DMS 273 treated with DMSO at 0.1 percent for 48 hours (cell line): ENCODE results near the gene CDH23.

Experiments
- DNase-seq: peaks from one replicate; lab custom pipeline; 2025; lab: John Stamatoyannopoulos, UW

Gene CDH23

DNA sequence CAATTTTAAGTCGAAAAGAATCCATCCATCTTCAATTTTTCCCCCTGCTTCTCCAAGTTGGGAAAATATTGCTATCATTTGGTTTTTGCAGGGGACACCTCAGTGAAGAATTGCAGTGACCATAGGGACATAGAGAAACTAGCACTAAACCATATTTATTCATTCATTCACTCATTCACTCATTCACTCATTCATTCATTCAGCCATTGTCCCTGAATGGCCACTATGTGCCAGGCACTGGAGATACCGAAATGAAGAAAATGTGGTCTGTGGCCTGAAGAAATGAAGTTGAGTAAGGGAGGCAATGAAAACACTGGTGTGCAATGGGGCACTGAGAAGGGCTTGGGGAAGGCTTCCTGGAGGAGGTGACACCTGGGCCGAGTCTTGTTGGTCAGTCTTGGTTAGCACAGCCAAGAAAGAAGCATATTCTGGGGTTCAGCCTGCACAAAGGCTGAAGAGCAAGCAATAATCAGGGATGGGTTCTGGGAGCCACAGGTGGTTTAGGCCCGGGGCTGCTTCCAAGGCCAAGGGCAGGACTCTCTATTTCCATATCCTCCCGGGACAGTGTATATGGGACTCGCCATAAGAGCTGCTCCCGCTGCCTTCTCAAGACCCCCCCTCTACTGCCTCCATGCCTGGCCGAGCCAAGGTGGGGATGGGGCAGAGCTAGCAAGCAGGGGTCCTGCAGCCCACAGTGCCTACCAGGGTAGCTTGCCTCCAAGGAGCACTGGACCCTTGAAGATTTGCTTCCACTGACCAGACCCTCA, 348.4 kb downstream of the CDH23 start:
- DNase-seq, result no peak

DNA sequence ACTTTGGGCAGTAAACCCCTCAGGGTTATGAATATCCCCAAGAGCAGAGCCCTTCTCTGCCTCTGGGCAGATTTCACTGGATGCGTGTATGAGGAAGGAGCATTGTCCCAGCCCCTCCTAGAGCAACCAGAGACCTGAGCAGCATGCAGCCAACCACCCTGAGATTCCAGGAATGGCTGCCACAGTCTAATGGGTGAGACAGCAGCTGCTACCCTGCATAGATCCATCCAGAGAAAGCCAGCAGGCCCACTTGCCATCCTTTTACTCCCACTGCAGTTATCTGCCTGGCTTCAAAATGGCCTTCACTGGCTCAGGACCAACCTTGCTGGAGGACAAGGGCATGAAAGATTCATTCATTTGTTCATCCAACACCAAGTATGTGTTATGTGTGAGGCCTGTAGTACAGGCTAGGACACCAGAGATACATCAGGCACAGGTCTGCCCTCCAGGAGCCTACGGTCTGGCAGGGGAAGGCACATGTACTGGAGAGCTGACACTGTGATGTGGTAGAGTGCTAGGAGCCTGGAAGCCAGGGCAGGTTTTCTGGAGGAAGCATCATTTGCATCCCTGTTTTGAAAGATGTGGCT, 349.0 kb downstream of the CDH23 start:
- no peak for DNase-seq

DNA sequence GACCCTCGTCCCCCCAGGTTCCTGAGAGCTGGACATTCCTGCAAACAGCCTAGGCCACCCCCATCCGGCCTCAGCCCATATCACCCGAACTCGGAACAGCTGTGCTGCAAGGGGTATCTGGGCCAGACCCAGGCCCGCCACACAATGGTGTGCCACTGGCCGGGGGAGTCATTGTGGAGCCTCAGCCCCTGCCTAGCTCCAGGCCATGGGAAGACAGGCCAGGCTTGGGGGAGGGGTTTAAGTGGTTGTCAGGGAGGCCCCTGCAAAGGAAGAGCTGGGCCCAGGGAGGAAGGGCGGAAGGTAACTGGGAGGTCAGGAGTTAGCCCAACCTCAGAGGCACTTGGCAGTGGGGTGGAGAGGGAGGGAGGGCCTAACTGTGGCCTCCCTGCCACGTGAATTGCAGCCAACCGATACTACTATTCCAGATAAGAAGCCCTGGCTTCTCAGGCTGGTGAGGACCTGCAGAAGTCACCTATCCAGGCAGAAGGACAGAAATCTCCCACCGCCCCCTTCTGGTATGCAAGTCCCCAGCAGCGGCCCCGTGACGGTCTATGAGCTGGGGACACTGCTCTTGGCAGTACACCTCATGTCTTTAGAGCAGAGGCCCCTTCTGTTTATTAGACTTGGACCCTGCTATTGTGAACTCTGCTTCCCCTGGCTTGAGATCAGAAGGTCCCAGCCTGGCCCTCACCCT, 349.8 kb downstream of the CDH23 start:
- DNase-seq, result no peak

DNA sequence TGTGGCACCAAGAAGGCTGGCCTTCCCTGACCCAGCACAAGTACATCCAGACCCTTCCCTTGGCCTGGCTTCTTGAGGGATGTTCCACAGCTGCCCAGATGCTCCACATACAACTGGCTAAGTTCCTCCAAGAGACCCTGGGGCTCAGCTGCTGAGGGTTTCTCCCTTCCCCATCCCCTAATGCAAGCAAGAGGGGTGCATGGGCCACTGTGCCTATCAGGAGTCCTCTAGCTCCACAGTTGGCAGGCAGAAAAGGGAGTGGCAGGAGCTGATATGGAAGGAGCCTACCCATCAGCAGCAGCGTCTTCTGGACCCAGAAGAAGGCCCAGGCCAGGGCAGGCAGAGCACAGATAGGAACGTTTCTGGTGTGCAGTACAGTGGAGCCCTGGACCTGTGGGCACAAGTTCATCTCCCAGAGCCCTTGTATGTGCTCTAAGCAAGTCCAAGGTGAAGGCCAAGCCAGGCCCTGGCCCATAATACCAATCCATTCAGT, 350.4 kb downstream of the CDH23 start:
- DNase-seq, result no peak

- no peak for DNase-seq
These were observed 351.1 kb downstream of the CDH23 start for GRCh38 chr10:71747551-71748523.

DNA sequence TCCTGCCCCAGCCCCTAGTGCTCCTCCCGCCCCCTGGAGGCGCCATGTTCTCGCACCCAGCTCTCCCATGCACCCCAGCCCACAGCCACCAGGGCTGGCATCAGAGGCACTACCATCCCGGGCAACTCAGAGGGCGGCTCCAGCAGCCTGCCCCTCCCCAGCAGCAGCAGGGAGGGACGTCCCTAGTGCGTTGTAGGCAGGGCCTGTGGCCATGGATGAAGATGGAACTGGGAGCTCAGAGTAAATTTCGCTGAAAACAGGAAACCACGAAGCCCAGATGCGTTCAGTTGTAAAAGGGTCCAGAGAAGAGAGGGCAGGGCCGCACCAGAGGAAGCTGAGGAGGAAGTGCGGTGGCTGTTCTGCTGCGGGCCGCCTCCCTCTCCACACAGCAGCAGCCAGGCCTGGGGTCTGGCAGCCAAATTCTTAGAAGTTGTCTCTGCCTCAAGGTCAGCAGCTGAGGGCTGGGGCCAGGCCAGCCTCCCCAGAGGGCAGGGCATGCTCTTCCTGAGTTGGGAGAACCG, 352.0 kb downstream of the CDH23 start:
- DNase-seq, result no peak

DNA sequence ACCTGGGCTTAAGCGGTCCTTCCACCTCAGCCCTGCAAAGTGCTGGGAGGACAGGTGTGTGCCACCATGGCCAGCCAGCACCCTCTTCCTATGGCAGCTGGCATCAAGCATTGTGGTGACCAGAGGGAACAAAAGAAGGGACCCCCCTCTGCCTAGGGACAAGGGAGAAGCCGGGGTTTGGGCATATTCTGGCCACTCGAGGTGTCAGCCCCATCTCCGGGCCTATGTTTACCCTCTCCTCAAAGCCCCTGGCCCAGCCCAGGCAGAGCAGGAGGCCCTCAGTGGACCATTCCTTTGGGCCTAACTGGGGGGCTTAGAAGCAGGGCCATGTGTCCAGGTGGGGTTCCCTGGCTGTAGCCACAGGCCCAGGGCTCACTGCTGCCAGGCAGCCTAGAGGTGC, 352.7 kb downstream of the CDH23 start:
- DNase-seq, result no peak

- no peak for DNase-seq
These were observed 353.6 kb downstream of the CDH23 start for GRCh38 chr10:71750124-71750841.

GRCh38 chr10:71750986-71751385, 354.3 kb downstream of the CDH23 start:
- DNase-seq, result no peak

- no peak for DNase-seq
These were observed 354.9 kb downstream of the CDH23 start for GRCh38 chr10:71751515-71752224.

DNA sequence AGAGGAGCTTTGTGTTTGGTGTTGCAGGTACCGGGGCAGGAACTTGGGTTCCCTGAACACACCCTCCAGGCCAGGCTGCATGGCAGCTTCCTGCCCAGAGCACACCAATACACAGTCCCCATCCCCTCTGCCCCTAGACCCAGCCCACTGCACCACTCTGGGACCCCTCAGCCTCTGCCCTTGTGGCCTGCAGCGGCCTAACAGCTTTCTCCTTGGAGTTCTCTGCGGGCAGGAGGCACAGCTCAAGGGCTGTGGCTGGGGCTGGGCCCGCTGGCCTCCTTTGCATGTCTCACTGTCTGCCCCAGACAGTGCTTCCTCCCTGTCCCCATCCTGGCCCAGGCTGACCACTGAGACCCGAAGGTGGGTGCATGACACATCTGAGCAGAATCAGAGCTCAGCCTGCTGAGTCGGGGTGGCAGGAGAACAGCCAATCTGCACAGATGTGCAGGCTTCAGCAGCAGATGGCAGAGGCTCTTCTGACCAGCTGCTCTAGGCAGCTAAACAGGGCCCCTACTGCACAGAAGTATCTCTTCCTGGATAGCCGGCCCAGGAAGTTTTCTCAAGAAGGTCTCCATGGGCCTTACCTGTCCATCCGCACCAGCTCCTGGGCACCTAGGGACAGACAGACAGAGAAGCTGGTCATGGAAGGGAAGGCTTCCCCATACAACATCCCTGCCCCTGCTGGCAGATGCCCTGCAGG, 355.8 kb downstream of the CDH23 start:
- peak; percentile 52 for DNase-seq

GRCh38 chr10:71753091-71753959, 356.6 kb downstream of the CDH23 start:
- DNase-seq, result peak; percentile 45

- DNase-seq, result no peak
These were observed 357.3 kb downstream of the CDH23 start for GRCh38 chr10:71753960-71754505.

- no peak for DNase-seq
These were observed 357.8 kb downstream of the CDH23 start for GRCh38 chr10:71754562-71754961.

DNA sequence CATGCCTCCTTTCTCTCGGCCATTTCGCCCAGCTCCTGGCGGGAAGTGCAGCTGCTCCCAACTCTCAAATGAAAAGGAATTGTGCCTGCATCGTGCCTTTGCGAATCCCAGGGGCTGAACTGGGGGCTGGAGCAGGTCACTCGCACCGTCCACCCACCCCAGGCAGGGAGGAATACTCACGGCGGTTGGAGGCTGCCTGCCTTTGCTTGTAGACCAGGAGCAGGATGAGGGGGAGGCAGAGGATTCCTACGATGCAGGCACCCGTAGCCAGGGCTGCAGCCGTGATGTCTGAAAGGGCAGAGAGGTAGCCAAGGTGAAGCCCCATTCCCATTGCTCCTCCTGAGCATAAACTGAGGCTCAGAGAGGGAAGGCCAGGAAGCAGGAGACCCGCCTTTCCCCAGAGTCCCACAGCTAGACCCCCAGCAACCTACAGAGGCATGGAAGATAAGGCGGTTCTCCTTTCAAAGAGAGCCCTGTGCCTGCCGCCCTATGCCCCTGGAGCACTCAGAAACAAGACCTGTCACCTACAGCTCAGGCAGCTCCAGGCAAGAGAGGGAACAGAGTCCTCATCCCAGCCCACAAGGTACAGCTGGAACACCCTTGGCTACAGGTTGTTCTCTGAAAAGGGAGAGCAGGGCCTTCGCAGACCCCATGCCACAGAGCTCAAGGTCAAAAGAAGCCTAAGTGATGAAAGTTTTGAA, 358.6 kb downstream of the CDH23 start:
- no peak for DNase-seq

DNA sequence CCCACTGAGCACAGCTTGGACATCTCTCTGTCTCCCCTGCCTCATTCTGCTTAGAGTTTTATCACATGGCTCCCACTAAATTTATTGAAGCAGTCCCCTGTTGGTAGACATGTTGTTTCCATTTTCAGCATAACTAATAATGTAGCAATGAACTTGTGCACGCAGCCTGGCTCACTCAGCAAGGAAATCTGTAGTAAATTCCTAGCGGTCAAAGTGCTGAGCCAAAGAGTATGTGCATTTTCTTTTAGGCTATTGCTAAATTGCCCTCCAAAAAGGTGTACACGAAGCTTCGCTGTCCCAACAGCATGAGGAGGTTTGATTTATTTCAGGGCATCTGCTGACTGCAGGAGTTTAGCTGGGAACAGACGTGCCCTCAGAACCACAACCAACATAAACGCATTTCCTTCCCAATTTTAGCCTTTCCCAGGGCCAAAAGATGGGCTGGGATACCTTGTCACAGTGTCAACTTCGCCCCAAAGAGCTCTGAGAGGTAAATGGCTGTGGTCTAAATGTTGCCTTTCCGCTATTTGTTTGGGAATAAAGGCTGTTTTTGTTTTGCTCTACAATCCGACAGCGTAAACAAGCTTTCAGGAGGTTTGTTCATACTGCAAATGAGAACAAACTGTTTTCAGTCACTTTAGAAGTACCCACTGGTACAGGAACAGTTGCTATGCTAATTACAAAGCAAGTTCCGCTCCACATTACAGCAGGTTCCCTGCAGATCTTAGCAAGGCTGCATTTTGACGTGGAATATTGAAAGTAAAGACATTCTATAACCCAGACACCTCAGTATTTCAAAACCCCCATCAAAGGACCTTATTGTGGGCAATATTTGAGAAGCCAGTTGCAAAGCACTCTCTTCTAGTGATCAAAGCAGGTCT, 359.8 kb downstream of the CDH23 start:
- no peak for DNase-seq
